GM21381 (cell line): Measurements from ENCODE around the gene CDC37L1.
"Not testable (repeated sequence)": the region's sequence is repeated elsewhere in the genome, so short reads cannot be mapped to it uniquely, and the experiment has no call there.

Experiments used
- ATAC-seq: cut with Tn5 transposase; IDR thresholded peaks from one replicate; pipeline ENCODE4 v1.9.1; 2021; ENCODE audit warnings: mild to moderate bottlenecking, moderate library complexity; ENCODE audit not compliant: unreplicated experiment

CDC37L1 gene

DNA sequence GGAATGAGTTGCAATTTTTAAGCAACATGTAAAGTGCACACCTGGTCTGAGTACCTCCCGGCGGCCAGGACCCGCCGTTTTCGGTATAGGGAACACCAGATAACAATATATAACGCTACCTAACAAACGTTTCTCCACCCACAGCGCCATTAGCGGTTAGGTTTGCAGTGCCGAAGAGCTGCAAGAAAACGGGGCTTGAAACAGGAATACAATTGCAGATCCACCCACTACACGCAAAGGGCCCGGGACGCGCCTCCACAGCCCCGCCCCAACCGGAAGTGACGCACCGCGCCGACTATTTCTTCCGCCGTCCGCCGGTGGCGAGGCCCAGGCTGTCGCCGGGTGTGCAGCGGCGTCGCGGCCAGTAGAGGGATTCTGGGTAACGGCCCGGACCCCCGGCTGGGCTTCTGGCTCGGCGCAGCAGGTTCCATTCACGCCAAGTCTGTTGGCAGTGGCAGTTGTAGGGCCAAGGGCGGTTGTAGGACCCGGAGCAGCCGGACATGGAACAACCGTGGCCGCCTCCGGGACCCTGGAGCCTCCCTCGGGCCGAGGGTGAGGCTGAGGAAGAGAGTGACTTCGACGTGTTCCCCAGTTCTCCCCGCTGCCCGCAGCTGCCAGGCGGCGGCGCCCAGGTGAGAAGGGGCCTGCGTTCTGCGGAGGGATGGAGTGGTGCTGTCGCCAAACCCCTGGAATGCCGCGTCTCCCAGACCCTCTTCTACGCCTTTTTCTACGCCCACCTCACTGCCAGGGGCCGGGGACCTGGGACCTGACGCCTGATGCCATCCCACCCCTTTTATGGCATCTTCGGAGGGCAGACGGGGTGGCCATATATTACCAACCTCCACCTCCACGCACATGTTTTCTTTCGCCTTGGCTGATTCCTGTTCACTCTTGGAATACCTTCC lies at the start of gene CDC37L1:
TSS of gene CDC37L1 (plus strand) at position 302 of the 905 bp plus-strand sequence. CDS start at position 501, 199 bp downstream.
- ATAC-seq, result peak; percentile 96

DNA sequence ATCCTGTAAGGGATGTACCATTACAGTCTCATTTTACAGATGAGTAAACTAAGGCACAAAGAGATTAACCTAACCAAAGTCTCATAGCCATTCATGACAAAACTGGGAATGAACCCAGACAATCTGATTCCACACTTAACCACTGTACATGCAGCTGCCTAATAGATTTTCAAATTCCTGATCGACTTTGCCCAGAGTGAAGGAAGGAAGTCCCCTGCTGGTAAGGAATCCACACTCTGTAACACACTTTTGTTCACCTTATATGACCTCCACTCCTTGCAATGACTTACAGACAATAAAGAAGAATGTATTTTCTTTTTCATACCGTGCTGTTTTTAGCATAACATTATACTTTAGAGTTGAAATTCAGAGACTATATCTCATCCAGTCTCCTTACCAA lies 48.5 kb upstream of the CDC37L1 start:
- ATAC-seq, result no peak

DNA sequence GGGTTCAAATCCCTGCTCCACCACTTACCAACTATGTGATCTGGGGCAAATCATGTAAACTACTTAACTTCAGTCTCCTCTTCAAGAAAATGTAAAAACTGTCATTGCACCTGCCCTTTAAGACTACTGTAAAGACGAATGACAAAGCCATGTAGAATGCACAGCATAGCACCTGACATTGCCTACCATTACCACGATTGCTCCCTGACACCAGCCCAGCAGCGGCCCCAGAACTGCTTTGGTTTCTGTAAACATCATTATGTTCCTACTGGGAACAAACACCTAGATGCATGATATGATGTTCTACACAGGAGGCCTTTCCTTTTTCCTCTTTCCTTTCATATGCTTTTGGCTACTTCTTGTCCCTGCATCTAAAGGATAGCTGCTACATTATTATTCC lies 40.4 kb upstream of the CDC37L1 start:
- ATAC-seq, result no peak

DNA sequence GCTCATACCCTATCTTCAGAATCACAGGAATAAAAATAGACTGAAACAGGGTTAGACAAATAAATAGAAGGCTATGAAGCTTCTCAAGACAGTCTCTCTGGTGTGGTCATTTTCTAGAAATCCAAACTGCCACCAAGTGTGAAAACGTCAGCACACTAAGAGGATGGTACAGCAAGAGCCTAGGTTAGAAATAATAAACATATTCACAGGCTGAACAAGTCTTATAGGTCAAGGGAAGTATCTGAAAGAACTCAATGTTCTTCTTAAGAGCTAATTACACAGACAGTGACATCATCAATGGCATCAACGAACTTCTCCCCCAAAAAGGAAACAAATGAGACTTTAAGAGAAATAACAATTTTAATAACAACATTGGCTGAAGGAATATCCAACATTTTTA lies 39.9 kb upstream of the CDC37L1 start:
- no peak for ATAC-seq

DNA sequence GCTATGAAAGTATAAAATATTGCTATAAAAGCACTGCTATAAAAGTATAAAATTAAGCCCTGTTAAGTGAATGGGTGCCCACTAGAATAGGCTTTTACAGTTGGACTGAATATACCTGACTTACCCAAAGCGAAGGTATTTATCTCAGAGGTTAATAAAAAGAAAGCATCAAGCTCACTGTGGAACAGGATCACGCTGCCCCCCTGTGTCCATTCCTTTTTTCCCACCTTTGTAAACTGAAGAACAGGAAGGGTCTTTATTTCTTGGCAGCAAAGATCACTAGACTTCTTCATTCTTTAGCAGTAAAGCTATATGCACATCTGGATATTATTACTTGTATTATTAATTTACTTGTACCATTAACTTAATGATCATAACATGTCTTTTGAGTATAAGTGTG lies 39.3 kb upstream of the CDC37L1 start:
- ATAC-seq, result no peak

DNA sequence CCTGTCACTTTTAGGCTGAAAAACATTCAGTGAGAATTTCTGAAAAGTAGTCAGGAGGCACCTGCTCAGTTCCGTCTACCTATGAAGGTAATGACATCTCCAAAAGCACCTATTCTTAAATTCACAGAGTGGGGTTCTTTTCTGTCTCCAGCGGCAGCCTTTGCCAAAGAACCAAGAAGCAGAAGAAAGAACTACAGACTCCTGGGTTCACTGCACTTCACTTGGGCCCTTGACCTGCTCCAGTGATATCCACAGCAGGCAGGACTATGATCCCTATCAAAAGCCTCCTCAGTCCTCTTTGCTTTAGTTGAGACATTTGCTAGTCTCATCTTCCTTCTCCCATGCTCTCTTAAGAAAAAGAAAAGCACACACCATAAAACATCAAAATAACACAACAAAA lies 37.0 kb upstream of the CDC37L1 start:
- ATAC-seq, result no peak

DNA sequence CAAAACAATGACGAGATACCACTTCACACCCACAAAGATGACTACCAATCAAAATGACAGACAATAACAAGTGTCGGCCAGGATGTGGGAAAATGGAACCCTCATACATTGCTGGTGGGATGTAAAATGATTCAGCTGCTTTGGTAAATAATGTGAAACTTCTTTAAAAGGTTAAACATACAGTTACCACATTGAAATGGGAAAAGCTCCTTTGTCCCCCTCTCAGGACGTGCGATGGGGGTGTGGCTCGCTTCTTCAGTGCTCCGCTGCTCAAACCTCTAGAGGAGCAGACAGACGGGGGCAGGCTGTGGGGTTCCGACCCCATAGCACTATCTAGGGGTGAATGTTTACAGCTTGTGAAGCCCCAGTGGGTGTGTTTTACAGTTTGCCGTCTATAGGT lies 25.3 kb upstream of the CDC37L1 start:
- no peak for ATAC-seq

DNA sequence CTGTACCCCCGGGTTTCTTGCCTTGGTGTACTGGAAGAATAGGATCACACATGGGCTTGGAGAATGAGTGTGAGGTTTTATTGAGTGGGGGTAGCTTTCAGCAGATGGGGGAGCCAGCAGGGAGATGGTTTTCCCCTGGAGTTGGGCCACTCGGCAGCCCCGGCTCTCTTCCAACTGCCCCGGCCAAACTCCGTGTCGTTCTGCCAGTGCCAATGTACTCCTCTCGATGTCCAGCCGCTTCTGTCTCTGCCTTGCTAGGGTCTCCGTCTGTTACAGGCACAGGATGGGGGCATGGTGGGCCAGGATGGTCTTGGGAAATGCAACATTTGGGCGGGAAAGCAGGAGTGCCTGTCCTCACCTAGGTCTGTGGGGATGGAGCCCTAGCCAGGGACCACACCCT lies 24.8 kb upstream of the CDC37L1 start:
- no peak for ATAC-seq

DNA sequence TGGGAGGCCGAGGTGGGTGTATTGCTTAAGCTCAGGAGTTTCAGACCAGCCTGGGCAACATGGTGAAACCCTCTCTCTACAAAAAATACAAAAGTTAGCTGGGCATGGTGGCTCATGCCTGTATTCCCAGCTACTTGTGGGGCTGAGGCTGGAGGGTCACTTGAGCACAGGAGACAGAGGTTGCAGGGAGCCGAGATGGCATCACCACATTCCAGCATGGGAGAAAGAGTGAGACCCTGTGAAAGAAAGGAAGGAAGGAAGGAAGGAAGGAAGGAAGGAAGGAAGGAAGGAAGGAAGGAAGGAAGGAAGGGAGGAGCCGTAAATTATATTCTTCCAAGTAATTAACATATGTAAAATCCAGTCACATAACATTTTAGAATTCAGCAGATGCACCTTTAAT lies 23.2 kb upstream of the CDC37L1 start:
- not testable (repeated sequence) for ATAC-seq

DNA sequence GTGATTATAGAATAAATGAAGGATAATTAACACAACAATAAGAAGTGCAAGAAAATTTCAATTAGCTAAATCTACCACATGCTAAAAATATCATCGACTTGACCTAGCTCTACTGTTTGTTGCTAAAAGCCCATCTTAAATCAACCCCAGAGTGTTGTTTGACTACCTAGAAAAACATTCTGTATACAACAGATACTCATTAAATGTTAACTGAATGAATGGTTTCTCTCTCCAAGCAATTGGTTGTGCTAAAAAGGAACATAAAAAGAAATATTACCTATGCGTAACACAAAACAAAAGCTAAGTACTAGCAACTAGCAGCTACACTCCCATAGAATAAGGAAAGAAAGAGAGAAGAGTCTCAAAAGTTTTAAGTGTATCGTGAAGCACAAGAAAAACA lies 22.7 kb upstream of the CDC37L1 start:
- ATAC-seq, result no peak

DNA sequence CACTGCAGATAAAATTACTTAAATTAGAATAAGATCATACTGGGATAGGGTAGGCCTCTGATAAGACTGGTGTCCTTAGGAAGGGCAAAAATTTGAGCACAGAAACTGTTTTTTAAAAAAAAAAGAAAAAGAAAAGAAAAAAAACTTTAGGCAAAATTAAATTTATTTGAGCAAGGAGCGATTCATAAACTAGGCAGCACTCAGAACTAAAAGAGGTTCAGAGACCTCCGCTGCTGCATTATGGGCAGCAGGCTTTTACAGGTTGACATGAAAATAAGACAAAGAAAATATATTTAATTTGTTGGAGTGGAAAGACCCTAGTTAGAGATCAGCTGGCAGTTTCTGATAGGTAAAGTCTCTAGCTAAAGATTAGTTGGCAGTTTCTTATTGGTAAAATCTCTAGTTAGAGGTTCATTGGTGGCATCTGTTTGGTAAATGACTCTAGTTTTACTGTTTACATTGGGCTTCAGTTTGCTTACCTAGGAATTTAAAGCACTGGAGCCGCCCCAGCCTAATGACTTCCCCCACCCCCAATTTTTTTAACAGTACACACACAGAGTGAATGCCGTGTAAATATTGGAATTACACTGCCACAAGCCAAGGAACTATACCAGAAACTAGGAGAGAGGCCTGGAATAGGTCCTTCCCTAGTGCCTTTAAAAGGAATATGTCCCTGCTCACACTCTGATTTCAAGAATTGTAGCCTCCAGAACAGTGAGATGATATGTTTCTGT lies 21.8 kb upstream of the CDC37L1 start:
- ATAC-seq, result no peak

DNA sequence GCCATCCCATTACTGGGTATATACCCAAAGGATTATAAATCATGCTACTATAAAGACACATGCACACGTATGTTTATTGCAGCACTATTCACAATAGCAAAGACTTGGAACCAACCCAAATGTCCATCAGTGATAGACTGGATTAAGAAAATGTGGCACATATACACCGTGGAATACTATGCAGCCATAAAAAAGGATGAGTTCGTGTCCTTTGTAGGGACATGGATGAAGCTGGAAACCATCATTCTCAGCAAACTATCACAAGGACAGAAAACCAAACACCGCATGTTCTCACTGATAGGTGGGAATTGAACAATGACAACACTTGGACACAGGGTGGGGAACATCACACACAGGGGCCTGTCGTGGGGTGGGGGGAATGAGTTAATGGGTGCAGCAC lies 18.7 kb upstream of the CDC37L1 start:
- not testable (repeated sequence) for ATAC-seq

DNA sequence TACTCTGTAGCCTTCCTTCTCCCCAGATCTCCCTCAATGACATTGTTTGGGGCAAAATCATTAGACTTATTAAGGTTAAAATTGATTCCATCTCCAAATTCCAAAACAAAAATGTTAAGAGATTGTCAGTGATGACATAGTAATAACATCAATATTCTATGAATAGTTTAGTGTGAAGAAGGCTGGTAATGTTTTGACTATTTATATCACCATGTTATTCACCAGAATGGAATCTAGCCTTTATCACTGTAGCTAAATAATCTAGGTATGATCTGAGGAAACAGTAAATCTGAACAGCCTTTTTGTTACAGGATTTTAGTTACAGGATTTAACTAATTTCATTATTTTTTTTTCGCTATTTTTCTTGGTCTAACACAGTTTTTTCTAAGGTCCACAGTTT lies 18.2 kb upstream of the CDC37L1 start:
- ATAC-seq, result no peak

DNA sequence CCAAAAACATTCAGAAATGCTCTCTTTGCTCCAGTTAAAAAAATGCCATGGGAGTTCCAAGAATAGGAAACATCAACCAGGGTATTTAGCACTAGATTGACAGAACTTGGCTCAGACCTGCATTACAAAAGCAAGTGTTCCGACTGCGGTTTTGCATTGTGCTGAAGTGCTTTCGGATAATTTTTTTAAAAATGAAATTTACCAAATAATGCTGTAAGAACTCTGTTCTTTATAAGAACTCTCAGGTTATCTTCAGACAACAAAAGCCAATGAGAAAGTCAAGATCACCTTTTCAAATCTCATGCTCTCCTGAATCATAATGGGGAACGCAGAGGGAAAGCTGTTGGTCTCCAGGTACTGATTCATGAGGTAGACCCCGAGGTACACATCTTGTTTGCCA lies 17.8 kb upstream of the CDC37L1 start:
- no peak for ATAC-seq

DNA sequence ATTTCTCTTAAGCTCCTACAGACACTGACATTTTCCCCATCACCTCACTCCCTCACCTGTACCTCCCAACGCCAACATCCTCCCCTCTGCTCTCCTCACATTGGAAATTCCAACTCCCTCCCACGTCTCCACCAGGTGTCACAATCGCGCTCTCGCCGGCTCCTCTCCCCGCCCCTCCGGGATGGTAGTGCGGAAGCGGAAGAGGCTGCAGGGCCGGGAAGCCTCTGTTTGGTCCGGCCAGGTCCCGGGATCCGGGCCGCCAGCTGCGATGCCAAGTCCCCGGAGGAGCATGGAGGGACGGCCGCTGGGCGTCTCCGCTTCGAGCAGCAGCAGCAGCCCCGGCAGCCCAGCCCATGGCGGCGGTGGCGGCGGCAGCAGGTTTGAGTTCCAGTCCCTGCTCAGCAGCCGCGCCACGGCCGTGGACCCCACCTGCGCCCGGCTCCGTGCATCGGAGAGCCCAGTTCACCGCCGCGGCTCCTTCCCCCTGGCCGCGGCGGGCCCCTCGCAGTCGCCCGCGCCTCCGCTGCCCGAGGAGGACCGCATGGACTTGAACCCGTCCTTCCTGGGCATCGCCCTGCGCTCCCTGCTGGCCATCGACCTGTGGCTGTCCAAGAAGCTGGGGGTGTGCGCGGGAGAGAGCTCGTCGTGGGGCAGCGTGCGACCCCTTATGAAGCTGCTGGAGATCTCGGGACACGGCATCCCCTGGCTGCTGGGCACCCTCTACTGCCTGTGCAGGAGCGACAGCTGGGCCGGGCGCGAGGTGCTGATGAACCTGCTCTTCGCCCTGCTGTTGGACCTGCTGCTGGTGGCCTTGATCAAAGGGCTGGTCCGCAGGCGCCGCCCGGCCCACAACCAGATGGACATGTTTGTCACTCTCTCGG lies 17.0 kb upstream of the CDC37L1 start, which contains the start of gene PLPP6:
TSS of gene PLPP6 (plus strand) at position 187 of the 881 bp plus-strand sequence. CDS start at position 269, 82 bp downstream.
- peak; percentile 78 for ATAC-seq

DNA sequence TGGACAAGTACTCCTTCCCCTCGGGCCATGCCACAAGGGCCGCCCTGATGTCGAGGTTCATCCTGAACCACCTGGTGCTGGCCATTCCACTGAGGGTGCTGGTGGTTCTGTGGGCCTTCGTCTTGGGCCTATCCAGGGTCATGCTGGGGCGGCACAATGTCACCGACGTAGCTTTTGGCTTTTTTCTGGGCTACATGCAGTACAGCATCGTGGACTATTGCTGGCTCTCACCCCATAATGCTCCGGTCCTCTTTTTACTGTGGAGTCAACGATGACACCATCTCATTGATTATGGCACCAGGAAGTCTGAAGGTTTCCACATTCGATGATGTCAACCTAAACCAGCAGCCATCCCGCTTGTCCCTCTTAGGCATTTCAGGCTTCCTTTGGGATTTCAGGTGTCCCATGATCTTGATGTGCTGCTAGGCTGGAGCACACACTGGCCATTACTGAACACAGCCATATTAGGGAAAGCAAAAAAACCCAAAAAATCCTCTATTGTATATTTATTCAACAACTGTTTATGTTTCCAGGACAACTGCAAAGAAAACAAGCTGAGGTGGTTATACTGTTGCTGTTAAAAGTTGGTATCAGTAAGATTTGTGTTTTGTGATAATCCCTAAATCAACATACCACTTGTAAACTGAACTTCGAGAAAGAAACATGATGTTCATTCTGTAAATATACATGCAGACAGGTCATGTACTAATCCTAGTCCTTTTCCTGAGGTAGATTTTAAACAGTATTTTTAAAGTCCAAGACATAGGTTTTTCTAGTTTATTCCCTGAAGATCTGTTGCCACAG lies 16.2 kb upstream of the CDC37L1 start:
- ATAC-seq, result no peak

DNA sequence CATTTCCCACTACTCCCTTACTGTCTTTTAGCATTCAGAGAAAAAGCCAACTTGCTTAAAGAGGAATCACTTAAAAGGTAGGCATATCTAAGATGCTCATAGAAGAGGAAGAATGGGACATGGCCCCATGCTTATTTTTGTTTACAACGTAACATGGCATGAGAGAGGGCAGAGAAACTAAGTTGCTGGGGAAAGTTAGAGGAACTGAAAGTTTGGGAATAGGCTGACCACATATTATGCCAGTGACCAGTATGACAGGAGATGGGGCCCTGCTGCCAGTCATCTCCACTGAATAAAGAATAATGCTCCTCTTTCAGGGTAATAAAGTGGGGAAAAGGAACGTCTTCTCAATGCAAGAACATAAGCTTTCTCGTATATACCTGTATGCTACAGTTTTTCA lies 15.4 kb upstream of the CDC37L1 start:
- no peak for ATAC-seq

DNA sequence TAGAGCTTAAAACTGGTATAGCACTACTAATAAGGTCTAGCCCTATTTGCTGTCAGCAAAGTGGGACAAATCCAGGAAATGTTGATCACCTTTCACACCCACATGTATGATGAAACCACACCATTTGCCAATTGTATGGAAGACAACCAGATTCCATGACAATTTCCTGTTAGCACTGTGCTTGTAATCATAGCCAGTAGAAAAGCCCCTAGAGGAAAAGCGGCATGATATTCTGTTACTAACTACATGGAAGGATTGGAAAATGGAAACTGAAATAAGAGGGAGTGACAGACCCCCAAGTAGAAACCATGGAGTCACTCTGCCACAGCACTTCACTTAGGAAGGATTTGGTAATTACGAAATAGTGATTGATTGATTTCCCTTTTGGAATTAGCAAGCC lies 14.0 kb upstream of the CDC37L1 start:
- no peak for ATAC-seq

DNA sequence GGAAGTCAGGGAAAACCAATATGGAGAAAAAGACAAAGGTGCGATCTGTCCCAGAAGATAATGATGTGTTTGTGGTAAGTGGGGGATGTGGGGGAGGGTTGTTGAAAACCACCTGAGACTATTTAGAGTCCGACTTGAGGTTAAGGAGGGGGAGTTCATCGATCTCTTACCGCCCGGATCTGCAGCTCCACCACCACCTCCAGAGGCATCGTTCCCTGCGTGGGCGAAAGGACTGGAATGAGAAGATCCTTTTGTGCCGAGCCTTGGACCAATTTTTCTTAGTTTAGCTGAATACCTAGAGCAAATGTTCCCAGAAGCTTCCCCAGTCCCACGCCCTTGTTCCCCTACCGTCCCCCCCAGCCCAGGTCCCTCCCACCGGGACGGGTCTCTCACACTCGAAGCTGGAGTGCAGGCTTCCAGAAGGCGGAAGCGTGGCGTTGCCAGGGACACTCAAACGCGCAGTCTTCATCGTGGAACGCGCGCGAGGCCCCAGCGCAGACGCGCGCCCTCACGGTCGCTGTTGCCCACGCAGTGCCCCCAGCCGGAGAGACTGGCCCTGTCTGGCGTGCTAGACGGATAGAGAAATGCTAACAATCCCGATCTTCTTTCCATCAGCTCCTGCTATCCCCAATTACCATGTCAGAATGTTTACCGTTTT lies 13.2 kb upstream of the CDC37L1 start, which contains the start of gene SPATA6L:
TSS of gene SPATA6L (minus strand) at position 439 of the 658 bp plus-strand sequence. CDS start at position 209, 230 bp downstream.
- ATAC-seq, result peak; percentile 36
